Body of pancreas (tissue), 4 donors: ENCODE measurements around the gene ALG5. TPM values are rescaled to one million over a fixed set of nuclear protein-coding genes. Genes with fewer than 3 reads are reported as not detected.

Experiments used
- ATAC-seq: fragments of 150-250 bp; one replicate; pipeline ENCODE4 v1.9.1; 2016
- DNase-seq, 4 donors: peaks; one replicate each; pipeline ENCODE4 v3.0.0-alpha.2; 2019
- H3K27ac ChIP-seq, 4 donors: fragments of 200-600 bp; sonication (generic); 1 replicate in 3 of 4; 2 replicates in 1 of 4; pipeline versions ENCODE4 v1.5.1 to v1.6.1; 2016 to 2019; ENCODE audit warnings: mild to moderate bottlenecking in 1 of 4, mixed read lengths in 1 of 4, moderate library complexity in 1 of 4
- H3K27me3 ChIP-seq, 2 donors: fragments of 200-600 bp; sonication (generic); one replicate each; pipeline ENCODE4 v1.6.0; 2016; ENCODE audit warnings: mild to moderate bottlenecking in 1 of 2
- H3K36me3 ChIP-seq, 2 donors: fragments of 200-600 bp; sonication (generic); replicated peaks in 1 of 2; 2 replicates each; pipeline ENCODE4 v1.5.1; 2016; ENCODE audit warnings: low read depth in 2 of 2; ENCODE audit not compliant: insufficient read depth in 1 of 2
- H3K4me1 ChIP-seq: fragments of 200-600 bp; sonication (generic); one replicate; pipeline ENCODE4 v1.6.0; 2016
- H3K4me3 ChIP-seq, 2 donors: fragments of 200-600 bp; sonication (generic); 1 replicate in 1 of 2; 2 replicates in 1 of 2; pipeline ENCODE4 v1.5.1; 2016 to 2019
- H3K9me3 ChIP-seq, 3 donors: fragments of 200-600 bp; sonication (generic); 1 replicate in 2 of 3; 2 replicates in 1 of 3; pipeline ENCODE4 v1.5.1; 2016
- POLR2A ChIP-seq, 3 donors: fragments of 450-650 bp; IDR thresholded peaks; one replicate each; pipeline ENCODE4 v1.6.1; 2016; ENCODE audit warnings: antibody characterized with exemption in 3 of 3, mild to moderate bottlenecking in 2 of 3
- WGBS, 2 donors: methylation state at CpG; one replicate each; pipeline ENCODE4 v1.1.5; 2017; 5-methylcytosine and 5-hydroxymethylcytosine counted together
- intact Hi-C: fragments of 100-400 bp; cut with DNase I; formaldehyde crosslinking; loops from one replicate; pipeline ENCODE4 v1.15.1; 2023
- total RNA-seq, 2 donors: library from RNA; depleted of rRNA; stranded (reverse); fragments of >200 nt; gene quantifications; one replicate each; pipeline ENCODE4 v1.1.0, GENCODE V29; 2016
- TF ChIP-seq, protein P1 (sequence below), 7 experiments: fragments of 450-650 bp in 4 of 7; fragments of 200-600 bp in 3 of 7; sonication (generic) in 3 of 7; IDR thresholded peaks; one replicate each; pipeline ENCODE4 v1.5.1; 2016 to 2019; ENCODE audit warnings: antibody characterized with exemption in 7 of 7

ALG5 gene
- total RNA-seq, 2 donors from 2014 or later: 35.3 to 46.7 TPM

DNA sequence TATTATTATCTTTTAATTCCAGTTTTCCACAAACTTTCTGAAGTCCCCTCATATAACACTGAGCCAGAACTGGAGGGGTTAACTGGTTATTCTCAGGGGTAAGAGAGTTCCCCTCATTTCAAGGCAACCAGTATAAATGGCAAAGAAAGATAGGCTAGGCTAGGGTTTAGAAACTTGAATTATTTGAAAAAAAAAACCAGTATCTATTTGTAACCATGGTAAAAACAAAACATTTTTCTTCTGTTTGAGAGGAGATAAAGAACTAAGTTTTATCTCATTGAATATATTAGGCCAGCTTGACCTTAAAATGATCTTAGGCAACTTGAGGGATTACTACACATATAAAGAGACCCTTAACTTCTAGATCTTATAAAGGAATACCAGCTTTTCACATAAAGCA, 40.8 kb upstream of the ALG5 start:
- no peaks in the 10 kb centered on the region for H3K4me1 ChIP-seq
- no peaks in the 10 kb centered on the region for H3K27me3 ChIP-seq
- intact Hi-C loops: no loop called here
- TF ChIP-seq POLR2A (IDR thresholded peaks at IDR 0.05): no peak
- TF ChIP-seq, protein P1, sequence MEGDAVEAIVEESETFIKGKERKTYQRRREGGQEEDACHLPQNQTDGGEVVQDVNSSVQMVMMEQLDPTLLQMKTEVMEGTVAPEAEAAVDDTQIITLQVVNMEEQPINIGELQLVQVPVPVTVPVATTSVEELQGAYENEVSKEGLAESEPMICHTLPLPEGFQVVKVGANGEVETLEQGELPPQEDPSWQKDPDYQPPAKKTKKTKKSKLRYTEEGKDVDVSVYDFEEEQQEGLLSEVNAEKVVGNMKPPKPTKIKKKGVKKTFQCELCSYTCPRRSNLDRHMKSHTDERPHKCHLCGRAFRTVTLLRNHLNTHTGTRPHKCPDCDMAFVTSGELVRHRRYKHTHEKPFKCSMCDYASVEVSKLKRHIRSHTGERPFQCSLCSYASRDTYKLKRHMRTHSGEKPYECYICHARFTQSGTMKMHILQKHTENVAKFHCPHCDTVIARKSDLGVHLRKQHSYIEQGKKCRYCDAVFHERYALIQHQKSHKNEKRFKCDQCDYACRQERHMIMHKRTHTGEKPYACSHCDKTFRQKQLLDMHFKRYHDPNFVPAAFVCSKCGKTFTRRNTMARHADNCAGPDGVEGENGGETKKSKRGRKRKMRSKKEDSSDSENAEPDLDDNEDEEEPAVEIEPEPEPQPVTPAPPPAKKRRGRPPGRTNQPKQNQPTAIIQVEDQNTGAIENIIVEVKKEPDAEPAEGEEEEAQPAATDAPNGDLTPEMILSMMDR (IDR thresholded peaks at IDR 0.05): no peak
- no peaks in the 10 kb centered on the region for H3K9me3 ChIP-seq
- H3K27ac ChIP-seq: no peak overlapping the region
- no peak for DNase-seq
- peaks cover 0 to 39% of the 10 kb centered on the region in 2 donors for H3K36me3 ChIP-seq
- H3K4me3 ChIP-seq: no peak overlapping the region
- no peak for ATAC-seq

DNA sequence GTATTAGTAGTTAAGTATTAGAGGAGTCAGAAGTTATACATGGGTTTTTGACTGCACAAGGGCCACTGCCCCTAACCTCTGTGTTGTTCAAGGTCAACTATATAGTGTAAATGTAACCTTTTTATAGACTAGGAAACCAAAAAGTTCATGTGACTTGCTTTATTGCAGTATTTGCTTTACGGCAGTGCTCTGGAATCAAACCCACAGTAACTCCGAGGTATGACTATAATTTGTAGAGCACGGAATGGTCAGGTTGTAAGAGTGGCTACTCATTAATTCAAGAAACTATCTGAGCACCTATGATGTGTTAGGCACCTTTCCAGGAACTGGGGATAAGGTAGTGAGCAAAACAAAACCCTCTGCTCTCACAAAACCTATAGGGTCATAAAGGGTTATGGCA, 38.1 kb upstream of the ALG5 start:
- ATAC-seq: no peak
- H3K9me3 ChIP-seq: no peaks in the 10 kb centered on the region
- no peaks in the 10 kb centered on the region for H3K27me3 ChIP-seq
- H3K4me3 ChIP-seq: no peak overlapping the region
- no peaks in the 10 kb centered on the region for H3K4me1 ChIP-seq
- intact Hi-C loops: no loop called here
- peaks cover 0 to 30% of the 10 kb centered on the region in 2 donors for H3K36me3 ChIP-seq
- no peak for TF ChIP-seq POLR2A (IDR thresholded peaks at IDR 0.05)
- TF ChIP-seq, protein P1 (IDR thresholded peaks at IDR 0.05): no peak
- WGBS, 2 donors: 85 to 86% methylated on average over 3 of the region's 3 CpGs
- no peak overlapping the region for H3K27ac ChIP-seq
- DNase-seq: no peak

DNA sequence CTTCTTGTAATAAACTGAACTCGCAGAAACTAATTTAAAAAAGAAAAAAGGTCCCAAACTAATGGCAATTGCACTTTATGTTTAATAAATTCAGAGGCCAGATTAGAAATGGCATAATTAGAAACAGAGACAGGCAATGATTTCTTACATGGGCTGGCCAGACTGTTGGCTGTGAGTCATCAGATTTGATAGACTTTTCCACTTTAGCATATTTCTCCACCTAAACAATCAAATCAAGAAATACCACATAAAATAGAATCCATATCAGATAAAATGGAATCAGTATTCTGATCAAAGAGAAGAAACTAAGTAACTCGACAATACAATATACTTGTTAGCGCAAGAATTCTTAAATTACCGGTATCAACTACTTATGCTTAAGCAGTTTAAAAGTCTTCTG, 30.5 kb upstream of the ALG5 start:
- intact Hi-C loops: no loop called here
- Histone ChIP-seq H3K9me3 (no peaks in the 10 kb centered on the region), H3K27ac (no peak overlapping the region), H3K4me3 (no peak overlapping the region), H3K36me3 (peaks cover 0 to 27% of the 10 kb centered on the region in 2 donors), H3K4me1 (no peaks in the 10 kb centered on the region), H3K27me3 (no peaks in the 10 kb centered on the region)
- DNase-seq (no peak), ATAC-seq (no peak)
- 96 to 98% methylated on average over 4 of the region's 4 CpGs for WGBS, 2 donors
- TF ChIP-seq, protein P1 (IDR thresholded peaks at IDR 0.05): no peak
- no peak for TF ChIP-seq POLR2A (IDR thresholded peaks at IDR 0.05)

DNA sequence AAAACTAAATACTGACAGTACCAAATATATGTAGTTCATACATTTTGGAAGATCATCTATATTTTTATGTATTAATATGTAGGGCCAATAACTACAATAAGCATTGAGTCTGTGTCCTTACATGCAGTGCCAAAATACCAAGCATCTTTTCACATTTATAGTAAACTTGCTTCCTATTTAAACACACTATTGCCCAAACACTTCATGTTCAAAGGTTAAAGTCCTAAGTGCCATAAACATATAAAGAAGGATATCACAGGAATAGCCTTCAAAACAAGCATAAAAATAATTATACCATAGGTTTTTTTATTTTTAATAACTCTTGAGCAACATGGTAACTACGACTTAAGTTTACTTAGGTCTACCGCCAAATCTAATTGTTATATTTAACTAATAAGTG, 28.5 kb upstream of the ALG5 start:
- 65 to 72% methylated on average over 2 of the region's 2 CpGs for WGBS, 2 donors
- no peak overlapping the region for H3K4me3 ChIP-seq
- no peak for ATAC-seq

DNA sequence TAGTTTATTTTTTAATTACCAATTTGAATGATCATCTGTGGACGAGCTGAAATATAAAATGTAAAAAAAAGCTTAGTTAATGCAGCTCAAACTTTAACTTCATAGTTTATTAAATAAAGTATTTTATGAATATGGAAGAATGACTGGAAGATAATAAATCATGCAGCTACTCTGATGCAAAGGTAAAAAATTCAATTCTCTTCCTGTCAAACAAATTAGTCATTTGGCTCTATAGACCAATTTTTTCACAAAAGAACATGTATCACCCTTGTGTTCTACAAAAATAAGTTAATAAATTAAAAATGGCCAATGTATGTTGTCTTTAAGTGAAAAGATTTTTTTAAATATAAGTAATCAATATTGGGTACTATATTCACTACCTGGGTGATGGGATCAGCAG, 27.6 kb upstream of the ALG5 start:
- DNase-seq (no peak), ATAC-seq (no peak)
- 90 to 93% methylated on average over 1 of the region's 1 CpG for whole genome bisulfite sequencing, 2 donors
- peaks cover 0 to 33% of the 10 kb centered on the region in 2 donors for H3K36me3 ChIP-seq
- H3K27ac ChIP-seq: no peak overlapping the region
- TF ChIP-seq POLR2A (IDR thresholded peaks at IDR 0.05): no peak
- TF ChIP-seq, protein P1 (IDR thresholded peaks at IDR 0.05): no peak
- H3K4me3 ChIP-seq: no peak overlapping the region
- H3K27me3 ChIP-seq: no peaks in the 10 kb centered on the region
- H3K9me3 ChIP-seq: no peaks in the 10 kb centered on the region
- H3K4me1 ChIP-seq: no peaks in the 10 kb centered on the region
- intact Hi-C loops: no loop called here

More for the DNA sequence above, 28.5 kb upstream of the ALG5 start:
- H3K27me3 ChIP-seq: no peaks in the 10 kb centered on the region
- peaks cover 0 to 35% of the 10 kb centered on the region in 2 donors for H3K36me3 ChIP-seq
- TF ChIP-seq, protein P1 (IDR thresholded peaks at IDR 0.05): no peak
- TF ChIP-seq POLR2A (IDR thresholded peaks at IDR 0.05): no peak
- no peaks in the 10 kb centered on the region for H3K4me1 ChIP-seq
- no peak for DNase-seq
- H3K9me3 ChIP-seq: no peaks in the 10 kb centered on the region
- intact Hi-C loops: no loop called here
- no peak overlapping the region for H3K27ac ChIP-seq
